Prostate gland (tissue), 2 donors: ENCODE measurements around the gene GLIS2. TPM values are rescaled to one million over a fixed set of nuclear protein-coding genes. Genes with fewer than 3 reads are reported as not detected.
"Not testable (repeated sequence)": the region's sequence is repeated elsewhere in the genome, so short reads cannot be mapped to it uniquely, and the experiment has no call there.

ENCODE experiments used
- DNase-seq: peaks from one replicate; pipeline ENCODE4 v3.0.0-alpha.2; 2019; ENCODE audit warnings: low spot score
- H3K27ac ChIP-seq, 2 donors: fragments of 200-600 bp; sonication (generic); 2 replicates each; pipeline ENCODE4 v1.5.1; 2017 to 2019
- H3K27me3 ChIP-seq: fragments of 200-600 bp; sonication (generic); replicated peaks from 2 replicates; pipeline ENCODE4 v1.5.1; 2019; ENCODE audit not compliant: insufficient read depth
- H3K36me3 ChIP-seq, 2 donors: fragments of 200-600 bp; sonication (generic); 1 replicate in 1 of 2; 2 replicates in 1 of 2; pipeline versions ENCODE4 v1.5.1 to v1.8.1; 2017 to 2019
- H3K4me1 ChIP-seq: fragments of 200-600 bp; sonication (generic); replicated peaks from 2 replicates; pipeline ENCODE4 v1.5.1; 2019
- H3K4me3 ChIP-seq, 2 donors: fragments of 200-600 bp; sonication (generic); 2 replicates each; pipeline ENCODE4 v1.5.1; 2017 to 2019
- H3K9me3 ChIP-seq: fragments of 200-600 bp; sonication (generic); 2 replicates; pipeline ENCODE4 v1.5.1; 2017
- CTCF ChIP-seq, 4 experiments: fragments of 200-600 bp in 2 of 4; fragments of 450-650 bp in 2 of 4; sonication (generic) in 2 of 4; IDR thresholded peaks; 1 replicate in 3 of 4; 2 replicates in 1 of 4; pipeline ENCODE4 v1.5.1; 2016 to 2019; ENCODE audit warnings: antibody characterized with exemption in 4 of 4, mild to moderate bottlenecking in 2 of 4, moderate library complexity in 2 of 4
- POLR2A ChIP-seq: fragments of 450-650 bp; IDR thresholded peaks from one replicate; pipeline ENCODE4 v1.6.1; 2016; ENCODE audit warnings: antibody characterized with exemption, mild to moderate bottlenecking
- POLR2AphosphoS5 ChIP-seq: sonication (generic); formaldehyde crosslinking; IDR thresholded peaks from one replicate; pipeline ENCODE4 v1.6.1; 2017; ENCODE audit warnings: antibody characterized with exemption
- WGBS: methylation state at CpG from one replicate; pipeline ENCODE4 v1.1.5; 2018; 5-methylcytosine and 5-hydroxymethylcytosine counted together
- intact Hi-C: fragments of 100-400 bp; cut with DNase I; formaldehyde crosslinking; loops from one replicate; pipeline ENCODE4 v1.14.2; 2022
- total RNA-seq, 2 donors: library from RNA; depleted of rRNA; stranded (reverse); fragments of >200 nt; gene quantifications; one replicate each; pipeline ENCODE4 v1.1.0, GENCODE V29; 2016

GLIS2 gene
- total RNA-seq, 2 donors from 2014 or later, result 3.8 to 10.5 TPM

- TF ChIP-seq POLR2A (no peak), CTCF (IDR thresholded peaks at IDR 0.05) (no peak), POLR2AphosphoS5 (no peak)
- DNase-seq, result no peak
- H3K27me3 ChIP-seq, result no peaks in the 10 kb centered on the region
- no peak overlapping the region for H3K4me3 ChIP-seq
- WGBS, result 81% methylated on average over 19 of the region's 19 CpGs
- no peaks in the 10 kb centered on the region for H3K36me3 ChIP-seq
- intact Hi-C loops, result loop anchor here (5.0 kb wide), 1 partner anchor 350 kb away; no protein-coding TSS in a partner anchor
- H3K9me3 ChIP-seq, result no peaks in the 10 kb centered on the region
- H3K27ac ChIP-seq, result no peak overlapping the region
- no peaks in the 10 kb centered on the region for H3K4me1 ChIP-seq
Observed at GRCh38 chr16:4332623-4333307, 16.9 kb downstream of the GLIS2 start.

GRCh38 chr16:4333308-4333638 is 17.4 kb downstream of the GLIS2 start:
- Histone ChIP-seq H3K9me3 (no peaks in the 10 kb centered on the region), H3K27me3 (no peaks in the 10 kb centered on the region), H3K36me3 (no peaks in the 10 kb centered on the region), H3K4me1 (no peaks in the 10 kb centered on the region), H3K27ac (no peak overlapping the region), H3K4me3 (no peak overlapping the region)
- WGBS, result 92% methylated on average over 6 of the region's 9 CpGs
- DNase-seq, result no peak
- TF ChIP-seq POLR2AphosphoS5 (no peak), POLR2A (no peak), CTCF (IDR thresholded peaks at IDR 0.05) (no peak)
- intact Hi-C loops, result loop anchor here (5.0 kb wide), 1 partner anchor 351 kb away; no protein-coding TSS in a partner anchor

GRCh38 chr16:4333714-4334113 is 17.8 kb downstream of the GLIS2 start:
- not testable (repeated sequence) for DNase-seq, H3K9me3 ChIP-seq, H3K4me1 ChIP-seq, H3K27ac ChIP-seq, H3K36me3 ChIP-seq, H3K27me3 ChIP-seq, H3K4me3 ChIP-seq
- 92% methylated on average over 9 of the region's 9 CpGs for WGBS
- intact Hi-C loops, result loop anchor here (5.0 kb wide), 1 partner anchor 351 kb away; no protein-coding TSS in a partner anchor

GRCh38 chr16:4334724-4335495 is 19.0 kb downstream of the GLIS2 start:
- WGBS, result 75% methylated on average over 32 of the region's 32 CpGs
- H3K4me1 ChIP-seq, result no peaks in the 10 kb centered on the region

More at GRCh38 chr16:4334724-4335495, 19.0 kb downstream of the GLIS2 start:
- Histone ChIP-seq H3K27ac (no peak overlapping the region), H3K4me3 (no peak overlapping the region), H3K9me3 (no peaks in the 10 kb centered on the region), H3K36me3 (no peaks in the 10 kb centered on the region), H3K27me3 (no peaks in the 10 kb centered on the region)
- TF ChIP-seq CTCF (IDR thresholded peaks at IDR 0.05) (no peak), POLR2AphosphoS5 (no peak), POLR2A (no peak)
- intact Hi-C loops, result loop anchor here (5.0 kb wide), 1 partner anchor 353 kb away; no protein-coding TSS in a partner anchor
- no peak for DNase-seq
